HuH-7.5 (cell line): ENCODE measurements around the gene ZBTB7B.

Experiments
- DNase-seq: peaks from one replicate; pipeline ENCODE4 v3.0.0; 2011; ENCODE audit warnings: low spot score

ZBTB7B gene

GRCh38 chr1:155038602-155039307 lies 36.2 kb downstream of the ZBTB7B start:
- no peak for DNase-seq

GRCh38 chr1:155039308-155039669 lies 36.7 kb downstream of the ZBTB7B start:
- no peak for DNase-seq

GRCh38 chr1:155040358-155041093 lies 37.9 kb downstream of the ZBTB7B start:
- DNase-seq = no peak

GRCh38 chr1:155042789-155043188 lies 40.2 kb downstream of the ZBTB7B start:
- no peak for DNase-seq

- DNase-seq = no peak
Measured at GRCh38 chr1:155043301-155043702, 40.7 kb downstream of the ZBTB7B start.

GRCh38 chr1:155043793-155044192 lies 41.2 kb downstream of the ZBTB7B start:
- DNase-seq = no peak

- no peak for DNase-seq
Measured at GRCh38 chr1:155044365-155044764, 41.8 kb downstream of the ZBTB7B start.

- DNase-seq = peak; percentile 94
Measured at GRCh38 chr1:155044812-155045657, 42.4 kb downstream of the ZBTB7B start.

GRCh38 chr1:155048449-155049334 lies 46.1 kb downstream of the ZBTB7B start:
- DNase-seq = no peak

- DNase-seq = peak; percentile 43
Measured at GRCh38 chr1:155049651-155050559, 47.3 kb downstream of the ZBTB7B start.

GRCh38 chr1:155050560-155051341 lies 48.1 kb downstream of the ZBTB7B start, which contains the start of gene ADAM15:
Gene ADAM15, plus strand, starts transcription at chr1:155051316. Its CDS starts 71 bp downstream, at chr1:155051387.
- peak; percentile 97 for DNase-seq

- no peak for DNase-seq
Measured at GRCh38 chr1:155051342-155051776, 48.8 kb downstream of the ZBTB7B start.

GRCh38 chr1:155051777-155052398 lies 49.3 kb downstream of the ZBTB7B start:
- DNase-seq = peak; percentile 63

GRCh38 chr1:155052439-155053395 lies 50.1 kb downstream of the ZBTB7B start:
- DNase-seq = peak; percentile 39

- no peak for DNase-seq
Measured at GRCh38 chr1:155053531-155054105, 51.0 kb downstream of the ZBTB7B start.

- no peak for DNase-seq
Measured at GRCh38 chr1:155057104-155057503, 54.5 kb downstream of the ZBTB7B start.

GRCh38 chr1:155057788-155058211 lies 55.2 kb downstream of the ZBTB7B start:
- no peak for DNase-seq

GRCh38 chr1:155060736-155061135 lies 58.1 kb downstream of the ZBTB7B start:
- no peak for DNase-seq
